ENCODE data around the gene RCOR1.

Gene RCOR1

GRCh38 chr14:102708494-102708893 is 116.0 kb downstream of the RCOR1 start:
- in situ Hi-C loops (cut with MboI; ENCODE audit: low sequenced_read_pairs), result no loop called here

GRCh38 chr14:102711207-102711606 is 118.8 kb downstream of the RCOR1 start:
- in situ Hi-C loops (cut with MboI; ENCODE audit: low sequenced_read_pairs), result no loop called here

- in situ Hi-C loops (cut with MboI; ENCODE audit: low sequenced_read_pairs), result no loop called here
These were observed 119.5 kb downstream of the RCOR1 start for GRCh38 chr14:102711946-102712345.

GRCh38 chr14:102717276-102717675 is 124.8 kb downstream of the RCOR1 start:
- in situ Hi-C loops (cut with MboI; ENCODE audit: low sequenced_read_pairs), result no loop called here

- in situ Hi-C loops (cut with MboI; ENCODE audit: low sequenced_read_pairs), result no loop called here
These were observed 130.2 kb downstream of the RCOR1 start for GRCh38 chr14:102722646-102723045.

GRCh38 chr14:102723650-102724049 is 131.2 kb downstream of the RCOR1 start:
- in situ Hi-C loops (cut with MboI; ENCODE audit: low sequenced_read_pairs), result no loop called here

GRCh38 chr14:102726191-102726949 is 133.9 kb downstream of the RCOR1 start:
- in situ Hi-C loops (cut with MboI; ENCODE audit: low sequenced_read_pairs), result no loop called here

GRCh38 chr14:102727336-102728095 is 135.1 kb downstream of the RCOR1 start:
- in situ Hi-C loops (cut with MboI; ENCODE audit: low sequenced_read_pairs), result no loop called here

- in situ Hi-C loops (cut with MboI; ENCODE audit: low sequenced_read_pairs), result no loop called here
These were observed 136.1 kb downstream of the RCOR1 start for GRCh38 chr14:102728501-102728900.

- in situ Hi-C loops (cut with MboI; ENCODE audit: low sequenced_read_pairs), result no loop called here
These were observed 136.8 kb downstream of the RCOR1 start for GRCh38 chr14:102729268-102729667.

GRCh38 chr14:102729825-102730224 is 137.4 kb downstream of the RCOR1 start:
- in situ Hi-C loops (cut with MboI; ENCODE audit: low sequenced_read_pairs), result no loop called here

- in situ Hi-C loops (cut with MboI; ENCODE audit: low sequenced_read_pairs), result no loop called here
These were observed 138.8 kb downstream of the RCOR1 start for GRCh38 chr14:102731101-102731870.

- in situ Hi-C loops (cut with MboI; ENCODE audit: low sequenced_read_pairs), result no loop called here
These were observed 139.7 kb downstream of the RCOR1 start for GRCh38 chr14:102731871-102732800.

- in situ Hi-C loops (cut with MboI; ENCODE audit: low sequenced_read_pairs), result no loop called here
These were observed 140.5 kb downstream of the RCOR1 start for GRCh38 chr14:102732924-102733323.

- in situ Hi-C loops (cut with MboI; ENCODE audit: low sequenced_read_pairs), result no loop called here
These were observed 140.9 kb downstream of the RCOR1 start for GRCh38 chr14:102733326-102733725.

- in situ Hi-C loops (cut with MboI; ENCODE audit: low sequenced_read_pairs), result no loop called here
These were observed 142.0 kb downstream of the RCOR1 start for GRCh38 chr14:102734436-102734835.

GRCh38 chr14:102736956-102737355 is 144.5 kb downstream of the RCOR1 start:
- in situ Hi-C loops (cut with MboI; ENCODE audit: low sequenced_read_pairs), result no loop called here

GRCh38 chr14:102737402-102738372 is 145.2 kb downstream of the RCOR1 start:
- in situ Hi-C loops (cut with MboI; ENCODE audit: low sequenced_read_pairs), result no loop called here

Measured in HL-60/S4 (cell line).